ENCODE data around the gene LDHAL6A. TPM values are rescaled to one million over a fixed set of nuclear protein-coding genes. Genes with fewer than 3 reads are reported as not detected.

Gene LDHAL6A
- polyA plus RNA-seq, 4 donors, result 0.04 to 0.19 TPM; not detected in 2

- 21 to 55% (median 33%) methylated on average over 2 of the region's 2 CpGs for WGBS, 3 donors
- Histone ChIP-seq H3K9me3 (ENCODE audit: control insufficient read depth in 2 of 2, insufficient read depth in 1 of 2, low read depth in 1 of 2, low read length in 1 of 2) (peaks cover 0 to 4% of the 10 kb centered on the region in 2 donors), H3K4me3 (ENCODE audit: low read depth in 1 of 3, low read length in 3 of 3) (no peak overlapping the region), H3K4me1 (ENCODE audit: control insufficient read depth in 3 of 3, insufficient read depth in 2 of 3, low read depth in 1 of 3, low read length in 2 of 3) (no peaks in the 10 kb centered on the region), H3K27ac (ENCODE audit: low read depth in 1 of 3, low read length in 2 of 3) (no peak overlapping the region), H3K27me3 (ENCODE audit: control insufficient read depth in 3 of 3, insufficient read depth in 3 of 3, low read length in 3 of 3) (no peaks in the 10 kb centered on the region), H3K36me3 (ENCODE audit: control insufficient read depth in 3 of 3, insufficient read depth in 2 of 3, low read depth in 1 of 3, low read length in 3 of 3) (no peaks in the 10 kb centered on the region)
- FAIRE-seq, result no peak
- peak; percentile 51 to 65 for DNase-seq
Observed at GRCh38 chr11:18438691-18439090, 17.0 kb upstream of the LDHAL6A start.

GRCh38 chr11:18449251-18449650 is 6.4 kb upstream of the LDHAL6A start:
- H3K27me3 ChIP-seq (ENCODE audit: control insufficient read depth in 3 of 3, insufficient read depth in 3 of 3, low read length in 3 of 3), result peaks cover 0 to 3% (median 2%) of the 10 kb centered on the region in 3 donors

GRCh38 chr11:18452927-18453326 is 2.7 kb upstream of the LDHAL6A start:
- Histone ChIP-seq H3K4me3 (ENCODE audit: low read depth in 1 of 3, low read length in 3 of 3) (no peak overlapping the region), H3K36me3 (ENCODE audit: control insufficient read depth in 3 of 3, insufficient read depth in 2 of 3, low read depth in 1 of 3, low read length in 3 of 3) (no peaks in the 10 kb centered on the region), H3K27me3 (ENCODE audit: control insufficient read depth in 3 of 3, insufficient read depth in 3 of 3, low read length in 3 of 3) (peaks cover 0 to 5% (median 0%) of the 10 kb centered on the region in 3 donors), H3K27ac (ENCODE audit: low read depth in 1 of 3, low read length in 2 of 3) (no peak overlapping the region), H3K9me3 (ENCODE audit: control insufficient read depth in 2 of 2, insufficient read depth in 1 of 2, low read depth in 1 of 2, low read length in 1 of 2) (peaks cover 0 to 2% of the 10 kb centered on the region in 2 donors), H3K4me1 (ENCODE audit: control insufficient read depth in 3 of 3, insufficient read depth in 2 of 3, low read depth in 1 of 3, low read length in 2 of 3) (peaks cover 0 to 2% (median 0%) of the 10 kb centered on the region in 3 donors)
- no peak for DNase-seq
- FAIRE-seq, result no peak
- WGBS, 3 donors, result 82 to 97% (median 84%) methylated on average over 2 of the region's 2 CpGs

More at GRCh38 chr11:18449251-18449650, 6.4 kb upstream of the LDHAL6A start:
- DNase-seq, result no peak
- H3K9me3 ChIP-seq (ENCODE audit: control insufficient read depth in 2 of 2, insufficient read depth in 1 of 2, low read depth in 1 of 2, low read length in 1 of 2), result no peaks in the 10 kb centered on the region
- no peak overlapping the region for H3K27ac ChIP-seq (ENCODE audit: low read depth in 1 of 3, low read length in 2 of 3)
- no peak for FAIRE-seq
- H3K4me1 ChIP-seq (ENCODE audit: control insufficient read depth in 3 of 3, insufficient read depth in 2 of 3, low read depth in 1 of 3, low read length in 2 of 3), result no peaks in the 10 kb centered on the region
- 92 to 94% (median 93%) methylated on average over 3 of the region's 3 CpGs for WGBS, 3 donors
- no peak overlapping the region for H3K4me3 ChIP-seq (ENCODE audit: low read depth in 1 of 3, low read length in 3 of 3)
- no peaks in the 10 kb centered on the region for H3K36me3 ChIP-seq (ENCODE audit: control insufficient read depth in 3 of 3, insufficient read depth in 2 of 3, low read depth in 1 of 3, low read length in 3 of 3)

- peaks cover 0 to 2% of the 10 kb centered on the region in 2 donors for H3K9me3 ChIP-seq (ENCODE audit: control insufficient read depth in 2 of 2, insufficient read depth in 1 of 2, low read depth in 1 of 2, low read length in 1 of 2)
- no peaks in the 10 kb centered on the region for H3K36me3 ChIP-seq (ENCODE audit: control insufficient read depth in 3 of 3, insufficient read depth in 2 of 3, low read depth in 1 of 3, low read length in 3 of 3)
- no peak overlapping the region for H3K27ac ChIP-seq (ENCODE audit: low read depth in 1 of 3, low read length in 2 of 3)
- FAIRE-seq, result no peak
- H3K4me1 ChIP-seq (ENCODE audit: control insufficient read depth in 3 of 3, insufficient read depth in 2 of 3, low read depth in 1 of 3, low read length in 2 of 3), result peaks cover 0 to 3% (median 0%) of the 10 kb centered on the region in 3 donors
- peak; percentile 48 to 89 for DNase-seq
- H3K4me3 ChIP-seq (ENCODE audit: low read depth in 1 of 3, low read length in 3 of 3), result no peak overlapping the region
- 6 to 36% (median 26%) methylated on average over 3 of the region's 3 CpGs for WGBS, 3 donors
- H3K27me3 ChIP-seq (ENCODE audit: control insufficient read depth in 3 of 3, insufficient read depth in 3 of 3, low read length in 3 of 3), result peaks cover 0 to 1% (median 0%) of the 10 kb centered on the region in 3 donors
Observed at GRCh38 chr11:18457450-18457849, 1.8 kb downstream of the LDHAL6A start.

GRCh38 chr11:18459634-18460033 is 4.0 kb downstream of the LDHAL6A start:
- Histone ChIP-seq H3K27ac (ENCODE audit: low read depth in 1 of 3, low read length in 2 of 3) (no peak overlapping the region), H3K36me3 (ENCODE audit: control insufficient read depth in 3 of 3, insufficient read depth in 2 of 3, low read depth in 1 of 3, low read length in 3 of 3) (no peaks in the 10 kb centered on the region), H3K9me3 (ENCODE audit: control insufficient read depth in 2 of 2, insufficient read depth in 1 of 2, low read depth in 1 of 2, low read length in 1 of 2) (peaks cover 0 to 2% of the 10 kb centered on the region in 2 donors), H3K27me3 (ENCODE audit: control insufficient read depth in 3 of 3, insufficient read depth in 3 of 3, low read length in 3 of 3) (peaks cover 0 to 1% (median 0%) of the 10 kb centered on the region in 3 donors), H3K4me1 (ENCODE audit: control insufficient read depth in 3 of 3, insufficient read depth in 2 of 3, low read depth in 1 of 3, low read length in 2 of 3) (peaks cover 0 to 3% (median 0%) of the 10 kb centered on the region in 3 donors), H3K4me3 (ENCODE audit: low read depth in 1 of 3, low read length in 3 of 3) (no peak overlapping the region)
- WGBS, 3 donors, result 92 to 95% (median 94%) methylated on average over 4 of the region's 4 CpGs
- DNase-seq, result no peak
- FAIRE-seq, result no peak

- Histone ChIP-seq H3K9me3 (ENCODE audit: control insufficient read depth in 2 of 2, insufficient read depth in 1 of 2, low read depth in 1 of 2, low read length in 1 of 2) (no peaks in the 10 kb centered on the region), H3K27me3 (ENCODE audit: control insufficient read depth in 3 of 3, insufficient read depth in 3 of 3, low read length in 3 of 3) (no peaks in the 10 kb centered on the region), H3K4me1 (ENCODE audit: control insufficient read depth in 3 of 3, insufficient read depth in 2 of 3, low read depth in 1 of 3, low read length in 2 of 3) (peaks cover 0 to 2% (median 0%) of the 10 kb centered on the region in 3 donors), H3K4me3 (ENCODE audit: low read depth in 1 of 3, low read length in 3 of 3) (no peak overlapping the region), H3K36me3 (ENCODE audit: control insufficient read depth in 3 of 3, insufficient read depth in 2 of 3, low read depth in 1 of 3, low read length in 3 of 3) (no peaks in the 10 kb centered on the region), H3K27ac (ENCODE audit: low read depth in 1 of 3, low read length in 2 of 3) (no peak overlapping the region)
- 93 to 96% (median 95%) methylated on average over 6 of the region's 6 CpGs for WGBS, 3 donors
- DNase-seq (no peak), FAIRE-seq (no peak)
Observed at GRCh38 chr11:18461909-18462308, 6.3 kb downstream of the LDHAL6A start.

- Histone ChIP-seq H3K27me3 (ENCODE audit: control insufficient read depth in 3 of 3, insufficient read depth in 3 of 3, low read length in 3 of 3) (no peaks in the 10 kb centered on the region), H3K4me3 (ENCODE audit: low read depth in 1 of 3, low read length in 3 of 3) (no peak overlapping the region), H3K9me3 (ENCODE audit: control insufficient read depth in 2 of 2, insufficient read depth in 1 of 2, low read depth in 1 of 2, low read length in 1 of 2) (no peaks in the 10 kb centered on the region), H3K27ac (ENCODE audit: low read depth in 1 of 3, low read length in 2 of 3) (no peak overlapping the region), H3K4me1 (ENCODE audit: control insufficient read depth in 3 of 3, insufficient read depth in 2 of 3, low read depth in 1 of 3, low read length in 2 of 3) (no peaks in the 10 kb centered on the region), H3K36me3 (ENCODE audit: control insufficient read depth in 3 of 3, insufficient read depth in 2 of 3, low read depth in 1 of 3, low read length in 3 of 3) (no peaks in the 10 kb centered on the region)
- FAIRE-seq (no peak), DNase-seq (no peak)
- WGBS, 3 donors, result 28 to 45% (median 33%) methylated on average over 1 of the region's 1 CpG
Observed at GRCh38 chr11:18463439-18463838, 7.8 kb downstream of the LDHAL6A start.

- DNase-seq (no peak), FAIRE-seq (no peak)
- no peak overlapping the region for H3K4me3 ChIP-seq (ENCODE audit: low read depth in 1 of 3, low read length in 3 of 3)
- H3K27me3 ChIP-seq (ENCODE audit: control insufficient read depth in 3 of 3, insufficient read depth in 3 of 3, low read length in 3 of 3), result no peaks in the 10 kb centered on the region
- no peaks in the 10 kb centered on the region for H3K9me3 ChIP-seq (ENCODE audit: control insufficient read depth in 2 of 2, insufficient read depth in 1 of 2, low read depth in 1 of 2, low read length in 1 of 2)
- H3K36me3 ChIP-seq (ENCODE audit: control insufficient read depth in 3 of 3, insufficient read depth in 2 of 3, low read depth in 1 of 3, low read length in 3 of 3), result no peaks in the 10 kb centered on the region
- H3K4me1 ChIP-seq (ENCODE audit: control insufficient read depth in 3 of 3, insufficient read depth in 2 of 3, low read depth in 1 of 3, low read length in 2 of 3), result no peaks in the 10 kb centered on the region
- no peak overlapping the region for H3K27ac ChIP-seq (ENCODE audit: low read depth in 1 of 3, low read length in 2 of 3)
- 93 to 99% (median 94%) methylated on average over 2 of the region's 2 CpGs for WGBS, 3 donors
Observed at GRCh38 chr11:18466402-18466801, 10.7 kb downstream of the LDHAL6A start.

GRCh38 chr11:18468059-18468458 is 12.4 kb downstream of the LDHAL6A start:
- WGBS, 3 donors, result 89 to 94% (median 93%) methylated on average over 2 of the region's 2 CpGs
- peaks cover 0 to 2% (median 0%) of the 10 kb centered on the region in 3 donors for H3K36me3 ChIP-seq (ENCODE audit: control insufficient read depth in 3 of 3, insufficient read depth in 2 of 3, low read depth in 1 of 3, low read length in 3 of 3)
- FAIRE-seq (no peak), DNase-seq (no peak)
- H3K9me3 ChIP-seq (ENCODE audit: control insufficient read depth in 2 of 2, insufficient read depth in 1 of 2, low read depth in 1 of 2, low read length in 1 of 2), result no peaks in the 10 kb centered on the region
- no peaks in the 10 kb centered on the region for H3K4me1 ChIP-seq (ENCODE audit: control insufficient read depth in 3 of 3, insufficient read depth in 2 of 3, low read depth in 1 of 3, low read length in 2 of 3)
- H3K4me3 ChIP-seq (ENCODE audit: low read depth in 1 of 3, low read length in 3 of 3), result no peak overlapping the region
- no peak overlapping the region for H3K27ac ChIP-seq (ENCODE audit: low read depth in 1 of 3, low read length in 2 of 3)
- no peaks in the 10 kb centered on the region for H3K27me3 ChIP-seq (ENCODE audit: control insufficient read depth in 3 of 3, insufficient read depth in 3 of 3, low read length in 3 of 3)
